Adipocyte (in vitro differentiated cells): ENCODE results near the gene NOL9.
"Not testable (repeated sequence)": the region's sequence is repeated elsewhere in the genome, so short reads cannot be mapped to it uniquely, and the experiment has no call there.

Experiments used
- DNase-seq: peaks from one replicate; pipeline ENCODE4 v3.0.0-alpha.2; 2015; ENCODE audit warnings: low read depth
- H3K27me3 ChIP-seq: replicated peaks from 2 replicates; pipeline ENCODE4 v1.7.0; 2013; ENCODE audit warnings: mild to moderate bottlenecking, low read length, moderate library complexity; ENCODE audit not compliant: control insufficient read depth, insufficient read depth
- H3K36me3 ChIP-seq: 2 replicates; pipeline ENCODE4 v1.7.0; 2013; ENCODE audit warnings: low read length, mild to moderate bottlenecking, moderate library complexity; ENCODE audit not compliant: control insufficient read depth, insufficient read depth, severe bottlenecking
- H3K4me1 ChIP-seq: 2 replicates; pipeline ENCODE4 v1.7.0; 2013; ENCODE audit warnings: mild to moderate bottlenecking, low read length, moderate library complexity; ENCODE audit not compliant: control insufficient read depth, insufficient read depth
- H3K4me3 ChIP-seq: 2 replicates; pipeline ENCODE4 v1.7.0; 2013; ENCODE audit warnings: mild to moderate bottlenecking, low read length, moderate library complexity
- H3K9ac ChIP-seq: 2 replicates; pipeline ENCODE4 v1.7.0; 2013; ENCODE audit warnings: mild to moderate bottlenecking, low read length, moderate library complexity
- H3K9me3 ChIP-seq: 2 replicates; pipeline ENCODE4 v1.7.0; 2013; ENCODE audit warnings: mild to moderate bottlenecking, low read length, moderate library complexity; ENCODE audit not compliant: control insufficient read depth

Gene NOL9

DNA sequence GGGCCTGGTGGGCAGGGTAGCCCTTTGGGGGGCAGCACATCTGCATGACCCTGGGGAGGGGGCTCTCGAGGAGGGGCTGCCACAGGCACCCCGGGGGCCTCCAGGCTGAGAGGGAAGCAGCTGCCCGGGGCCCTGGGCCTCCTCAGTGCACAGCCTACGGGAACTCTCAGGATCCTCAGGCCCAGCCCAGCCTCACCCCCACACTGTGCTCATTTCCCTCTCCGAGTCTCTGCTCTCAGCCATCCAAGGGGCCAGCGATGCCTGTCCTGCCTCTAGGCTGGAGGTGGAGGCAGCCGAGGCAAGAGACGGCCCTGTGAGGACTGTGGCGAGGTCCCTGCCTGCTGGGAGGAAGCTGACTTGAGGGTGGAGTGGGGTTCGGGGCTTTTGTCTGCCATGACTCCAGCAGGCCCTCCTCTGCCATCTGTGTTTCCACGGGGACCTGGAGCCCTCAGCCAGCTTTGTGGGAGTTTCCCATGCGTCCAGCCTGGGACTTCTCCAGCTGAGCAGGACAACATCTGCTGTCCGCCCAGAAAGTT lies 55.7 kb downstream of the NOL9 start:
- DNase-seq: no peak
- H3K36me3 ChIP-seq: no peaks in the 10 kb centered on the region

GRCh38 chr1:6497867-6498575 lies 56.3 kb downstream of the NOL9 start:
- H3K27me3 ChIP-seq: no peaks in the 10 kb centered on the region
- peaks cover 19% of the 10 kb centered on the region for H3K4me1 ChIP-seq
- H3K4me3 ChIP-seq: peak overlapping the region; percentile 81
- no peak for DNase-seq
- no peaks in the 10 kb centered on the region for H3K9me3 ChIP-seq
- peak overlapping the region; percentile 67 for H3K9ac ChIP-seq
- H3K36me3 ChIP-seq: no peaks in the 10 kb centered on the region

More for the DNA sequence above, 55.7 kb downstream of the NOL9 start:
- Histone ChIP-seq H3K27me3 (no peaks in the 10 kb centered on the region), H3K4me1 (peaks cover 19% of the 10 kb centered on the region), H3K9me3 (no peaks in the 10 kb centered on the region), H3K9ac (no peak overlapping the region), H3K4me3 (no peak overlapping the region)

DNA sequence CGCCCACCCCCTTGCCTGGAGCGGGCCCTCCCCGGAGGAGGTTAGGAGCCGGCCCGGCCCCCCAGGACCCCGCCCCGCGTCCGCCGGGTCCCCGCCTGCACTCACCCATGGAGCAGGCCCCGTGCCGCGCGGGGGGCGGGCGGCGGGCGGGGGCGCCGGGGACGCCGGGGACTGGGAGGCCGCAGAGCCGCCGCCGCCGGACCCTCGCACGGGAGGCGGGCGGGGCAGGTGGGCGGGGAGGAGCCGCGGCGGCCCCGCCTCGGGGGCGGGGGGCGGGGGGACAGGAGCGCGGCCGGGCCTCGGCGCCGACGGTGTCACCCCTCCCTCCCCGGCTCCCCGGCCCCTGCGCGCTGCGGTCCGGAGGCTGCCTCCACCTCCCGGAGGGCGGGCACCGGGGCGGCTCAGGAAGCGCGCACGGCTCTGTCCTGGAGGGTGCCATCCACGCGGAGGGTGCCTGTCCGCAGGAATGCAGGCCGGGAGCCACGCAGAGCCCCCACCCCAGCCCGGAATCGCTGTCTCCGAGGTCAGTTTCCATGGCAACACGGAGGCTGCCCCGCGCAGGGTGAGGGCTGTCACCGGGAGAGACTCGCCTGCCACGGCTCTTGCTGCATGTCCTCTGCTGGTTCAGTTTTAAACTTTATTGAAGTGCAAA lies 57.0 kb downstream of the NOL9 start:
- DNase-seq: peak; percentile 76
- H3K9me3 ChIP-seq: no peaks in the 10 kb centered on the region
- H3K27me3 ChIP-seq: no peaks in the 10 kb centered on the region
- H3K4me3 ChIP-seq: peak overlapping the region; percentile 81
- no peaks in the 10 kb centered on the region for H3K36me3 ChIP-seq
- H3K4me1 ChIP-seq: peaks cover 18% of the 10 kb centered on the region
- peak overlapping the region; percentile 67 for H3K9ac ChIP-seq

DNA sequence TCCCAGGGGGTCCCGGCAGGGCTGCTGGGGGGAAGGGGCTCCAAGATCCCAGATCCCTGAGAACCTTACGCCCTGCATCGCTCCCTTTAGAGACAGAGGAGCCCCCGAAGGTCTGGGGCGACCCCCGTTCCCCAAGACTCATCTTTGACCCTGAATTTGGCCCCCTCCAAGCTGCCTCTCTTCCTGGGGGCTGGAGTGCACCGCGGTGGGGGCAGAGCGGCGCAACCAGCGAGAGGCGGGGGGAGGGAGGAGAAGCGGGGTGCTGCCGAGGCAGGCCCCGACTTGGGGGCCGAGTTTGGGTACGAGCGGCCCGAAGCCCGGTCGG lies 57.5 kb downstream of the NOL9 start:
- Histone ChIP-seq H3K4me1 (peaks cover 13% of the 10 kb centered on the region), H3K4me3 (peak overlapping the region; percentile 69), H3K9ac (peak overlapping the region; percentile 58), H3K36me3 (no peaks in the 10 kb centered on the region), H3K9me3 (no peaks in the 10 kb centered on the region), H3K27me3 (no peaks in the 10 kb centered on the region)
- no peak for DNase-seq

GRCh38 chr1:6496365-6496721 lies 58.0 kb downstream of the NOL9 start:
- Histone ChIP-seq H3K9me3 (no peaks in the 10 kb centered on the region), H3K36me3 (no peaks in the 10 kb centered on the region), H3K4me1 (peaks cover 8% of the 10 kb centered on the region), H3K27me3 (no peaks in the 10 kb centered on the region), H3K4me3 (peak overlapping the region; percentile 69), H3K9ac (peak overlapping the region; percentile 58)
- DNase-seq: no peak

- no peak overlapping the region for H3K4me3 ChIP-seq
- DNase-seq: no peak
Observed at GRCh38 chr1:6495540-6496364, 58.6 kb downstream of the NOL9 start.

DNA sequence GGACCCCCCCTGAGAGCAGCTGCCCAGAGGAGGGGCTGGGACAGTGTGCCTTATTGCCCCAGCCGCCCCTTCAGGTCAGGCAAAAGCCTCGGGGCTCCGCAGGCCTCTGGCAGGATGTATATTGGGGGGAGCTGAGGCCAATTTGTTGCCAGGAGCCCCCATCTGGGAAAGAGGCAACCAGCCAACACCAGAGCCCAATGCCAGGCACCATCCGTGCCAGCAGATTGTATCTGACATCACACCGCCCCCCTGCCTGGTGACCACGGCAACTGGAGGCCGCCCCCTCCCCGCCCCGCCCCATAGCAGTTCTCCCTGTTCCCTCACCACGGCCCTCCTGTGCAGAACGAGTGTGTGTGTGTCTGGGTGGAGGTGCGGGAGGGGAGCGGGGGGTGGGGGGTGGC lies 59.3 kb downstream of the NOL9 start:
- no peak for DNase-seq
- Histone ChIP-seq H3K4me3 (no peak overlapping the region), H3K36me3 (no peaks in the 10 kb centered on the region), H3K9ac (no peak overlapping the region), H3K27me3 (no peaks in the 10 kb centered on the region), H3K9me3 (no peaks in the 10 kb centered on the region), H3K4me1 (peaks cover 6% of the 10 kb centered on the region)

More at GRCh38 chr1:6495540-6496364, 58.6 kb downstream of the NOL9 start:
- no peaks in the 10 kb centered on the region for H3K36me3 ChIP-seq
- no peaks in the 10 kb centered on the region for H3K27me3 ChIP-seq
- H3K4me1 ChIP-seq: peaks cover 3% of the 10 kb centered on the region
- H3K9me3 ChIP-seq: no peaks in the 10 kb centered on the region
- no peak overlapping the region for H3K9ac ChIP-seq

GRCh38 chr1:6494627-6495026 lies 59.7 kb downstream of the NOL9 start:
- no peak overlapping the region for H3K4me3 ChIP-seq
- no peaks in the 10 kb centered on the region for H3K9me3 ChIP-seq
- H3K4me1 ChIP-seq: peaks cover 7% of the 10 kb centered on the region
- no peak for DNase-seq
- H3K9ac ChIP-seq: no peak overlapping the region
- H3K27me3 ChIP-seq: no peaks in the 10 kb centered on the region
- H3K36me3 ChIP-seq: no peaks in the 10 kb centered on the region

DNA sequence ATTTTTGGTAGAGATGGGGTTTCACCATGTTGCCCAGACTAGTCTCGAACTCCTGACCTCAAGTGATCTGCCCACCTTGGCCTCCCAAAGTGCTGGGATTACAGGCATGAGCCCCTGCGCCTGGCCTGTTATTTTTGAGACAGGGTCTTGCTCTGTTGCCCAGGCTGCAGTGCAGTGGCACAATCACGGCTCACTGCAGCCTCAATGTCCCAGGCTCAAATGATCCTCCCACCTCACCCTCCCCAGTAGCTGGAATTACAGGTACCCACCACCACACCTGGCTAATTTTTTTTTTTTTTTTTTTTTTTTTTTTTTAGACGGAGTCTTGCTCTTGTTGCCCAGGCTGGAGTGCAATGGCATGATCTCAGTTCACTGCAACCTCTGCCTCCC lies 60.5 kb downstream of the NOL9 start:
- DNase-seq, H3K9me3 ChIP-seq, H3K9ac ChIP-seq: not testable (repeated sequence)

GRCh38 chr1:6491966-6492365 lies 62.3 kb downstream of the NOL9 start:
- H3K4me1 ChIP-seq: peaks cover 7% of the 10 kb centered on the region
- H3K36me3 ChIP-seq: no peaks in the 10 kb centered on the region
- no peak for DNase-seq
- no peaks in the 10 kb centered on the region for H3K27me3 ChIP-seq
- H3K9me3 ChIP-seq: no peaks in the 10 kb centered on the region
- no peak overlapping the region for H3K4me3 ChIP-seq
- H3K9ac ChIP-seq: no peak overlapping the region

More for the DNA sequence above, 60.5 kb downstream of the NOL9 start:
- H3K4me1 ChIP-seq, H3K4me3 ChIP-seq, H3K36me3 ChIP-seq, H3K27me3 ChIP-seq: not testable (repeated sequence)

DNA sequence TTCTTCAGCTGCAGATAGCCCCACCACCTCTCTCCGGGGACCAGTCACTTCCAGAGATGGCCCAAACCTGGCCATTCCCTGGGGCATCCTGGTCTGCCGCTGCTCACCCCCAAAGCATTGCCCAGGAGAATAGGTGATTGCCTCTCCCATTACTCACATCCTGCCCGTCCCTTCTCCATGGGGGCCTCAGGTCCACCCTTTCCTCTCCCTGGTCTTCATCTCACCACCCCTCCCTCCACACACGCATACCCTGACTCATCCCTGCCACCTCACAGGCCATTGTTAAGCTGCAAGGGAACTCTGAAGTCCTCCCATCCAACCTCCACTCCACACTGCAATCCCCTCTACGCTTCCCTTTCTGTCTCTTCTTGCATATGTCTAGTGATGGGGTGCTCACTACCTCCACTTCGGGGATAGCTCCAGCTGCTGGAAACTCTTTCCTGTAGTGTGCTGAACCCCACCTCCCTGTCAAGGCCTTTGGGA lies 62.8 kb downstream of the NOL9 start, which contains the start of gene PLEKHG5:
PLEKHG5 (minus strand) TSS at position 188 of the 483 bp plus-strand sequence. CDS start 14,096 bp downstream, outside the sequence.
- peak within 1 kb of the TSS; percentile 76 for H3K4me3 ChIP-seq
- peaks cover 4% of the 10 kb centered on the region for H3K4me1 ChIP-seq
- no peaks in the 10 kb centered on the region for H3K9me3 ChIP-seq
- no peaks in the 10 kb centered on the region for H3K27me3 ChIP-seq
- H3K9ac ChIP-seq: peak within 1 kb of the TSS; percentile 49
- H3K36me3 ChIP-seq: no peaks in the 10 kb centered on the region
- DNase-seq: peak; percentile 57
